NCI-H128 (cell line): ENCODE data around the gene TSPAN18.

Experiments used
- DNase-seq: peaks from one replicate; lab custom pipeline; 2025; ENCODE audit not compliant: unreplicated experiment; lab: John Stamatoyannopoulos, UW

The TSPAN18 gene

GRCh38 chr11:44709966-44710365 is 16.8 kb upstream of the TSPAN18 start:
- DNase-seq = no peak

GRCh38 chr11:44711113-44711786 is 15.5 kb upstream of the TSPAN18 start:
- no peak for DNase-seq

GRCh38 chr11:44711787-44712608 is 14.8 kb upstream of the TSPAN18 start:
- no peak for DNase-seq

DNA sequence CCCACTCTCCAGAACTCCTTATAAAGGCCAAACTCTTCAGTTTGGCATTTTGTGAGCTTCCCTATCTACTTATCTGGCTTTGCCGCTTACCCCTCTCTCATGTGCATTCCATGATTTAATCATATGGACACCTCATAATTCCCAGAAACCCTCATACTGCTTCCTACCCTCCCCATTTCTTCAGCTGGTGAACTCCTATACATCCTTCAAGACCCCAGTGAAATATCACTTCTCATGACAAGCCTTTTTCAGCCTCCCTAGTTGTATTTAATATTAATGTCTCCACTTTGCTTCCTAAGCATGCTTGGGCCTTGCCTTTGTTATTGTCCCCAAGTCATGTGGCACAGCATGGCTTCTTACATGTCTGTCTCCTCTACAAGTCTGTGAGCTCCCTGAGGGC is 13.7 kb upstream of the TSPAN18 start:
- no peak for DNase-seq

DNA sequence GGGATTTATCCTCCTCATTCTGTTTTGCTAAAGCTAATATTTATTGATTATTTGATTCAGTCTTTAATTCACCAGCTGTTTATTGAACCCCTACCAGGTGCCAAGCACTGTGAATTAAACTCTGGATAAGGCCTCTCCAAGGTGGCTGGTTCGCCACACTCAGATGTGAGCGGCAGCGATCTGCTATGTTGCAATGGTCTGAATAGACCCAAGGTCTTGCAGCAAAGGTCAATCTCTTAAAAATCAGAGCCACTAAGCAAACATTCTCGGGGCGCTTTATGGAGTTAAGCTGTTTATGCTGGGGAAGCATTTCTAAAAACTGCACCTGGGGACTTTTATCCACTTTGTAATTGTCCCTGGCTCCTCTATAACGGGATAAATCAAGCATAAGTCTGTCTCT is 10.5 kb upstream of the TSPAN18 start:
- DNase-seq = no peak

- no peak for DNase-seq
Observed at GRCh38 chr11:44718057-44718456, 8.7 kb upstream of the TSPAN18 start.

DNA sequence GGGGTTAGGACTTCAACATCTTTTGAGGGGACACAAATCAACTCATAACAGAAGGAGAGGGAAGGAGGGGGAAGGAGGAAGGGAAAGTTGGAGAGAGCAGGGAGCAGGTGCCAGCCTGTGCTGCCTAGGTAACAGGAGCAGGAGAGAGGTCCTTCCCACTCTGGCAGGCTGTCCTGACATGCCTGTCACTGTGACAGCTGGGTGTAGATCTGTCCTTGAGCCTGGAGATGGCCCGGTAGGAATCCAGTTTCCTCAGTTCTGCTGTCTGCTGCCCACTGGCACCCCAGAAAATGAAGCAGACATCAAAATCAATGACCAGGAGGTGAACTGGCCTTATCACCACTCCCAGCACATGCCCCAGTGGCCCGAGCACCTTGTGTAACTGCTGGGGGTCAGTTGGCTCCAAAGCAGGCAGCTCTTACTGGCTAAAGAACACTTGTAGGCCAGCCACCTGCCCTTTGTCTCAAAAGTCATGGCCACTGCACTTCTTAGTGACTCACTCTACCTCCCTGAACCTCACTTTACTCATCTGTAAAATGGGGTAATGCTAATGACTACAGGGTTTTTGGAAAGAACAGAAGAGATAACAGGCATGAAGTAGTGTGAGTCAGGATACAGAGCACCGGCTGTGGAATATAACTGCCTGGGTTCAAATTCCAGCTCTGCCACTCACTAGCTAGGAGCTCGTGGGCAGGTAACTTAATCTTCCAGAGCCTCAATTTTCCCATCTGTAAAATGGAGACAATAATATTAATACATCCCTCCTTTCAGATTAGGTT is 8.0 kb upstream of the TSPAN18 start:
- DNase-seq = no peak

GRCh38 chr11:44725016-44725685 is 1.6 kb upstream of the TSPAN18 start:
- no peak for DNase-seq

GRCh38 chr11:44725757-44726282 is 942 bp upstream of the TSPAN18 start:
- DNase-seq = no peak

GRCh38 chr11:44727114-44727372 is 281 bp downstream of the TSPAN18 start:
- DNase-seq = no peak

DNA sequence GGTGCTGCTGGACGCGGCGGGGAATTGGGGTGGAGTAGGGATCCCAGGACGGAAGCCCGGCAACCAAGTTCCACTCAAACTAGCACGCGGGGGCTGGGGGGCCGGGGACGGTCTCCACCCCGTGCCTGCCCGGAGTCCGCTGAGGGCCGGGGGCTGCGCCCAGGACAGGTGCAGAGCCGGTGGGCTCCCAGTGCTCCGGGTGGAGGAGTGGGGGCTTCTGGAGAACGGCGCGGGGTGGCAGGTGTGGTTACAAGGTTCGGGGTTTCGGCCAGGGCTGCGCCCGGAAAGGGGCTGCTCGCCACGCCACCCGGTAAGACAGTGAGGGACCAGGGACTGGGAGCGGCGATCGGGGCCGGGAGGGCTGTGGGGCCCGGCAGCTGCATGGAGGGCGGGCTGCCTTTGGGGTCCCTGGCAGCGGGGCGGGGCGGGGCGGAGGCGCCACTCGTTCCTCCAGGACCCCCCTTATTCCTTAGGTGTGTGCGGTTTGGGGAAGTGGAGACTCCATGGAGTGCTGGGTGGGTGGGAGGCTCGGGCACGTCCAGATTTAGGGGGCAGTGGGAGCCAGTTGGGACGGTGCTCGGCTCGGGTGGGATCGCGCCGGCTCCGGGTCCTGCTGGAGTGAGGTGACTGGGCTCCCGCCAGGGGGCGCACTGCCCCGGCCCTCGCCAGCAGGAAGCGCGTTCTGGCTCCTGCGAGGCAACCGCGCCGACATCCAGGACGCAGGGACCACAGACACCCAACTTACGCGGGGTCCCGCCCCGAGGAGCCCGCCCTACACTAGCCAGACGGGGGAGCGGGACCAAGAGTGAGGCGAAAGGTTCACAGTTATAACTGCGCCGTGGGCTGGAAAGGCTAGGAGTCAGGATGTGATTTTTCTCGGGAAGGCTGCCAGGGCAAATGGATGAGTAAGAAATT is 868 bp downstream of the TSPAN18 start:
- DNase-seq = peak; percentile 35

GRCh38 chr11:44728491-44728910 is 1.7 kb downstream of the TSPAN18 start:
- no peak for DNase-seq

DNA sequence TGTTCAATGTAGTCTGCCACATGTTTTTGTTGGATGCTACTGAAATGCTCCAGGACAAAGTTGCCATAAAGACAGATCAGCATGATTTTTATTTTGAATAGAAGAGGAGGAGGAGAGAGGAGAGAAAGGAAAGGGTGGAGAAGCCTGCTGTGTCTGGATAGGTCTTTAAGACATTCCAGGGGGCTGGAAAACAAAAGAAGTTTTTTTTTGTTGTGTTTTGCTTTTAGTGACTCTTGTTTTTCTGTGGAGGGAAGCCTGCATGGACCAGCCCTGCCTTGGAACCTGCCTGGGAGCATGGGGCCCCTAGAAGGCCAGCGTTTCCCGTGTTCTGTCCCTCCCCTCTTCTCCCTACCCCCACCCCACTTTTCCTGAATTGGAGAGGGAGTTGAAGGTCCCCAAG is 2.3 kb downstream of the TSPAN18 start:
- DNase-seq = no peak

DNA sequence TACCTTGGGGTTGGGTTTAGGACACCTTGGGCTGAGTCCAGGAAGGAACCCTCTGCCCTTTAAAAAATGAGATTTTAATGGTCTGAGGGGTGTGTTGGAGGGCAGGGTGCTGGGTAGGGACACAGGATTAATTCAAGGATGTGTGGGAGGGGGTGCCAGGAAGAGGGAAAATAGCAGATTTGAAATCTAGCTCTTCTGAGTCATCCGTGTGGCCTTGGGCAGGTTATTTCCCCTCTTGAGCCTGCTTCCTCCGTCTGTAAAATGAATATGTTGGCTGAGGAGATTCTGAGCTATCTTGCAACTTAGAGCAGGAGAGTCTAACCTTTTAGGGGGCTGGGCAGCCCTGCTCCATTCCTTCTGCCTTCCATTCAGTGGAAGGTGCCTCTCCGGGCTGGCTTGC is 3.0 kb downstream of the TSPAN18 start:
- DNase-seq = no peak

DNA sequence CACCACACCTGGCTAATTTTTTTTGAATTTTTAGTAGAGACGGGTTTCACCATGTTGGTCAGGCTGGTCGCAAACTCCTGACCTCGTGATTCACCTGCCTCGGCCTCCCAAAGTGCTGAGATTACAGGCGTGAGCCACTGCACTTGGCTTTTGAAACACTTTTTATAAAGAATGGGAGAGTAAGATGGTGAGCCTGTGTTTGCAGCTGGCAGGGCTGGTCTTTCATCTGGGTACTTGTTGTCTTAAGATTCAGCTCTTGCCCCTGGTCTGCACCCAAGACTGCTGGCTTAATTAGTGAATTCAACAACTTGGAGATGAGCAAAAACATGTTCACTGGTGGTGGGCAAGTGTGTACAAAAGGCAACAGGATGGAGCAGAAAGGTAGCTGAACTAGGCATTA is 4.0 kb downstream of the TSPAN18 start:
- DNase-seq = no peak

GRCh38 chr11:44731685-44732430 is 5.1 kb downstream of the TSPAN18 start:
- no peak for DNase-seq

GRCh38 chr11:44732564-44732963 is 5.8 kb downstream of the TSPAN18 start:
- DNase-seq = no peak

DNA sequence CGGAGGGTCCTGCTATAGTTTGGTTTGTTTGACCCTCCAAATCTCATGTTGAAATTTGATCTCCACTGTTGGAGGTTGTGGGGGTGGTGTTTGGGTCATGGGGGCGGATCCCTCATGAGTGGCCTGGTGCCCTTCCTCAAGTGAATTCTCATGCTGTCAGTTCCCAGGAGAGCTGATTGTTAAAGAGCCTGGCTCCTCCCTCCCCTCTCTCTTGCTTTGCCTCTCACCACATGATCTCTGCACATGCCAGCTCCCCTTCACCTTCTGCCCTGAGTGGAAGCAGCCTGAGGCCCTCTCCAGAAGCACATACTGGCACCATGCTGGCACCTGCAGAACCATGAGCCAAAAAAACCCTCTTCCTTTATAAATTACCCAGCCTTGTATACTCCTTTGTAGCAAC is 7.1 kb downstream of the TSPAN18 start:
- no peak for DNase-seq

DNA sequence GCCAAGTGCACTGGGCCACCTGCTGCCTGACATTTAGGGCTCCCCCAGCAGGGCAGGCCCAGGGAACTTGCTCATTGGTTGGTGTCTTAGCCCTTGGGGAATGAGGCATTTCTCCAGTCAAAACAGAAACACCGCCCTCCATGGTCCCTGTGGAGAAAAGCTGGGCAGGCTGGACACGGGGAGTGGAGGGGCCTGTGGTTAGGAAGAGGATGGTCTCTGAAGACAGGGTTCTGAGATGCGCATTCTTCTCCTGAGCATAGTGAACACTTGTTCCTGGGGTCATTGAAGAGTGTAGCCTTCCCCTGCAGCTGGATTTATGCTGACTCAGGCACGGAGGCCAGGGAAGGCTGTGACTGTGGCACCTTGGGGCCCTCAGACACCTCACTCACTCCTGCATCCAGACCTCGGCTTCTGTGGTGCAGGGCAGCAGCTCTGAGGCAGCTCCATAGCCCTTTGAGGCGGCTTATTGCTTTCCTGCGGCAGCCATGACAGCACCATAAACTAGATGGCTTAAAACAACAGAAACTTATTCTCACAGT is 8.2 kb downstream of the TSPAN18 start:
- no peak for DNase-seq
